ENCODE results near the gene WDR27. TPM values are rescaled to one million over a fixed set of nuclear protein-coding genes. Genes with fewer than 3 reads are reported as not detected.

Gene WDR27
- total and polyA plus RNA-seq, 10 of the 15 experiments (the other 5 are each of a cell fraction or from before 2014, with no cell fraction given), result 1.9 to 33.2 (median 19.0) TPM

DNA sequence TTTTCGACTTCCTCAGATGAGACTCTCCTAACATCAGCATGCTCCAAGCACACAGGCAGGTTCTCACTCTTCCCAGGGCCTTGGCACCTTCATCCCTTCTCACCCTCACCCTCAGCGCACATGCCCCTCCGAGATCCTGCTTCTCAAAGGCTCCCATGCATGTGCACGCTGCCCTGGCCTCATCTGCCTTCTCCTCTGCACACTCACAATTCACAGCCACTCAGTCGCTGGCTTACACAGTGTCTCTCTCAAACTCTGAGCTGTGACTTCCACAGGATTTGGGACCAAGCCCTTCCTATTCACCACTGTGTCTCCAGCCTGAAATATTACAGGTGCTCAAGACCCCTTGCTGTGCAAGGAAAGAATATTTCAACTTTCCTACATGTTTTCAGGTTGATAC lies 30.3 kb downstream of the WDR27 start:
- Histone ChIP-seq H3K4me3 (no peak overlapping the region), H3K36me3 (ENCODE audit: control insufficient read depth in 2 of 2, insufficient read depth in 2 of 2, low read length in 1 of 2) (peaks cover 0 to 4% of the 10 kb centered on the region in 2 experiments; a peak in 2 of 4 replicates), H3K9ac (ENCODE audit: control insufficient read depth, insufficient read depth, low read length) (no peak overlapping the region), H3K4me2 (ENCODE audit: control insufficient read depth, insufficient read depth) (no peak overlapping the region), H4K20me1 (ENCODE audit: control insufficient read depth, insufficient read depth) (no peaks in the 10 kb centered on the region), H3K4me1 (ENCODE audit: control insufficient read depth, insufficient read depth, low read length) (no peaks in the 10 kb centered on the region), H3K9me3 (replicated peaks; ENCODE audit: control insufficient read depth, insufficient read depth, low read length) (no peaks in the 10 kb centered on the region), H3K27ac (ENCODE audit: control insufficient read depth, insufficient read depth) (no peak overlapping the region), H3K79me2 (ENCODE audit: control insufficient read depth, insufficient read depth, low read length) (no peaks in the 10 kb centered on the region), H3K27me3 (replicated peaks in 1 of 2; ENCODE audit: control insufficient read depth in 2 of 2, insufficient read depth in 2 of 2, low read length in 1 of 2) (no peaks in the 10 kb centered on the region), H2AFZ (ENCODE audit: control insufficient read depth, low read depth, low read length) (no peak overlapping the region)
- in situ Hi-C loops (cut with MboI), result no loop called here
- POLR2A ChIA-PET, result no interaction called here
- WGBS (ENCODE audit: insufficient coverage, insufficient replicate concordance, low lambda C conversion rate, missing lambda C conversion rate), result 100% methylated on average over 5 of the region's 5 CpGs
- RAD21 ChIA-PET (ENCODE audit: unreplicated experiment), result no interaction called here
- DNase-seq (ENCODE audit: low read depth, low spot score), result no peak
- TF ChIP-seq TCF3 (IDR thresholded peaks at IDR 0.05; ENCODE audit: borderline replicate concordance, insufficient read depth, low read depth, low read length) (no peak), BHLHE40 (IDR thresholded peaks at IDR 0.05; ENCODE audit: borderline replicate concordance in 1 of 2, low read depth in 2 of 2, low read length in 1 of 2) (no peak), RB1 (IDR thresholded peaks at IDR 0.05; ENCODE audit: borderline replicate concordance) (no peak), MTA3 (IDR thresholded peaks at IDR 0.05; ENCODE audit: borderline replicate concordance, low read length) (no peak), RAD51 (IDR thresholded peaks at IDR 0.05) (no peak), IKZF1 (conservative IDR thresholded peaks at IDR 0.05) (no peak), KAT2A (conservative IDR thresholded peaks at IDR 0.05; ENCODE audit: control insufficient read depth, low read depth, low read length) (no peak), NKRF (conservative IDR thresholded peaks at IDR 0.05) (no peak)
- TF ChIP-seq, protein P1, sequence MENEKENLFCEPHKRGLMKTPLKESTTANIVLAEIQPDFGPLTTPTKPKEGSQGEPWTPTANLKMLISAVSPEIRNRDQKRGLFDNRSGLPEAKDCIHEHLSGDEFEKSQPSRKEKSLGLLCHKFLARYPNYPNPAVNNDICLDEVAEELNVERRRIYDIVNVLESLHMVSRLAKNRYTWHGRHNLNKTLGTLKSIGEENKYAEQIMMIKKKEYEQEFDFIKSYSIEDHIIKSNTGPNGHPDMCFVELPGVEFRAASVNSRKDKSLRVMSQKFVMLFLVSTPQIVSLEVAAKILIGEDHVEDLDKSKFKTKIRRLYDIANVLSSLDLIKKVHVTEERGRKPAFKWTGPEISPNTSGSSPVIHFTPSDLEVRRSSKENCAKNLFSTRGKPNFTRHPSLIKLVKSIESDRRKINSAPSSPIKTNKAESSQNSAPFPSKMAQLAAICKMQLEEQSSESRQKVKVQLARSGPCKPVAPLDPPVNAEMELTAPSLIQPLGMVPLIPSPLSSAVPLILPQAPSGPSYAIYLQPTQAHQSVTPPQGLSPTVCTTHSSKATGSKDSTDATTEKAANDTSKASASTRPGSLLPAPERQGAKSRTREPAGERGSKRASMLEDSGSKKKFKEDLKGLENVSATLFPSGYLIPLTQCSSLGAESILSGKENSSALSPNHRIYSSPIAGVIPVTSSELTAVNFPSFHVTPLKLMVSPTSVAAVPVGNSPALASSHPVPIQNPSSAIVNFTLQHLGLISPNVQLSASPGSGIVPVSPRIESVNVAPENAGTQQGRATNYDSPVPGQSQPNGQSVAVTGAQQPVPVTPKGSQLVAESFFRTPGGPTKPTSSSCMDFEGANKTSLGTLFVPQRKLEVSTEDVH (IDR thresholded peaks at IDR 0.05; ENCODE audit: low read depth, partially characterized antibody), result no peak
- TF ChIP-seq, protein P2, sequence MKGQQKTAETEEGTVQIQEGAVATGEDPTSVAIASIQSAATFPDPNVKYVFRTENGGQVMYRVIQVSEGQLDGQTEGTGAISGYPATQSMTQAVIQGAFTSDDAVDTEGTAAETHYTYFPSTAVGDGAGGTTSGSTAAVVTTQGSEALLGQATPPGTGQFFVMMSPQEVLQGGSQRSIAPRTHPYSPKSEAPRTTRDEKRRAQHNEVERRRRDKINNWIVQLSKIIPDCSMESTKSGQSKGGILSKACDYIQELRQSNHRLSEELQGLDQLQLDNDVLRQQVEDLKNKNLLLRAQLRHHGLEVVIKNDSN (IDR thresholded peaks at IDR 0.05; ENCODE audit: borderline replicate concordance, extremely low read length, insufficient read depth, low read depth, low read length), result no peak
- TF ChIP-seq, protein P3, sequence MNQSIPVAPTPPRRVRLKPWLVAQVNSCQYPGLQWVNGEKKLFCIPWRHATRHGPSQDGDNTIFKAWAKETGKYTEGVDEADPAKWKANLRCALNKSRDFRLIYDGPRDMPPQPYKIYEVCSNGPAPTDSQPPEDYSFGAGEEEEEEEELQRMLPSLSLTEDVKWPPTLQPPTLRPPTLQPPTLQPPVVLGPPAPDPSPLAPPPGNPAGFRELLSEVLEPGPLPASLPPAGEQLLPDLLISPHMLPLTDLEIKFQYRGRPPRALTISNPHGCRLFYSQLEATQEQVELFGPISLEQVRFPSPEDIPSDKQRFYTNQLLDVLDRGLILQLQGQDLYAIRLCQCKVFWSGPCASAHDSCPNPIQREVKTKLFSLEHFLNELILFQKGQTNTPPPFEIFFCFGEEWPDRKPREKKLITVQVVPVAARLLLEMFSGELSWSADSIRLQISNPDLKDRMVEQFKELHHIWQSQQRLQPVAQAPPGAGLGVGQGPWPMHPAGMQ (IDR thresholded peaks at IDR 0.05; ENCODE audit: borderline replicate concordance), result no peak
- TF ChIP-seq, protein P4, sequence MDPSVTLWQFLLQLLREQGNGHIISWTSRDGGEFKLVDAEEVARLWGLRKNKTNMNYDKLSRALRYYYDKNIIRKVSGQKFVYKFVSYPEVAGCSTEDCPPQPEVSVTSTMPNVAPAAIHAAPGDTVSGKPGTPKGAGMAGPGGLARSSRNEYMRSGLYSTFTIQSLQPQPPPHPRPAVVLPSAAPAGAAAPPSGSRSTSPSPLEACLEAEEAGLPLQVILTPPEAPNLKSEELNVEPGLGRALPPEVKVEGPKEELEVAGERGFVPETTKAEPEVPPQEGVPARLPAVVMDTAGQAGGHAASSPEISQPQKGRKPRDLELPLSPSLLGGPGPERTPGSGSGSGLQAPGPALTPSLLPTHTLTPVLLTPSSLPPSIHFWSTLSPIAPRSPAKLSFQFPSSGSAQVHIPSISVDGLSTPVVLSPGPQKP (IDR thresholded peaks at IDR 0.05; ENCODE audit: low read depth, low read length), result no peak
- no peak for ATAC-seq
- no peak for FAIRE-seq
- SMC1A ChIA-PET (ENCODE audit: uncharacterized antibody, unreplicated experiment), result no interaction called here
- no TSS peak for BruUV-seq (replicated peaks)
- intact Hi-C loops (cut with micrococcal nuclease; ENCODE audit: unreplicated experiment), result no loop called here
- CTCF ChIA-PET, result no interaction called here
